ENCODE data around the gene AFDN. TPM values are rescaled to one million over a fixed set of nuclear protein-coding genes. Genes with fewer than 3 reads are reported as not detected.

The AFDN gene
- total and polyA plus RNA-seq, 2 experiments from 2014 or later = 130 to 198 TPM

- 96% methylated on average over 3 of the region's 3 CpGs for WGBS (ENCODE audit: low lambda C conversion rate, missing lambda C conversion rate)
- H3K9me2 ChIP-seq (replicated peaks; ENCODE audit: insufficient read depth) = no peaks in the 10 kb centered on the region
- TF ChIP-seq EZH2 (IDR thresholded peaks at IDR 0.05; ENCODE audit: borderline replicate concordance) (no peak), EZH2phosphoT487 (IDR thresholded peaks at IDR 0.05; ENCODE audit: low read depth, severe bottlenecking, unreplicated experiment) (no peak), CTCF (IDR thresholded peaks at IDR 0.05; ENCODE audit: poor library complexity) (no peak)
- no peak overlapping the region for H2AFZ ChIP-seq
- no peaks in the 10 kb centered on the region for H4K20me1 ChIP-seq (ENCODE audit: insufficient read depth, poor library complexity, severe bottlenecking)
- no peak for DNase-seq (ENCODE audit: low spot score)
- no peak overlapping the region for H3K4me3 ChIP-seq
- H3K4me2 ChIP-seq = no peak overlapping the region
- H3K27me3 ChIP-seq = no peaks in the 10 kb centered on the region
- peaks cover 16% of the 10 kb centered on the region for H3K4me1 ChIP-seq (ENCODE audit: insufficient read depth)
- no peaks in the 10 kb centered on the region for H3K9me3 ChIP-seq (ENCODE audit: low read depth)
- no peak overlapping the region for H3K27ac ChIP-seq
- H3K36me3 ChIP-seq (replicated peaks; ENCODE audit: insufficient read depth, low read depth) = peaks cover 3% of the 10 kb centered on the region
- H3K79me2 ChIP-seq = peaks cover 16% of the 10 kb centered on the region
These were observed 101.4 kb downstream of the AFDN start for GRCh38 chr6:167928111-167928510.

GRCh38 chr6:167930295-167930694 is 103.6 kb downstream of the AFDN start:
- Histone ChIP-seq H3K9me3 (ENCODE audit: low read depth) (no peaks in the 10 kb centered on the region), H3K79me2 (peaks cover 16% of the 10 kb centered on the region), H3K4me3 (no peak overlapping the region), H3K36me3 (replicated peaks; ENCODE audit: insufficient read depth, low read depth) (peaks cover 3% of the 10 kb centered on the region), H3K4me2 (no peak overlapping the region), H3K27ac (peak overlapping the region; percentile 30), H2AFZ (no peak overlapping the region), H3K9me2 (replicated peaks; ENCODE audit: insufficient read depth) (no peaks in the 10 kb centered on the region), H4K20me1 (ENCODE audit: insufficient read depth, poor library complexity, severe bottlenecking) (no peaks in the 10 kb centered on the region), H3K4me1 (ENCODE audit: insufficient read depth) (peaks cover 28% of the 10 kb centered on the region), H3K27me3 (no peaks in the 10 kb centered on the region)
- 85% methylated on average over 3 of the region's 3 CpGs for WGBS (ENCODE audit: low lambda C conversion rate, missing lambda C conversion rate)
- DNase-seq (ENCODE audit: low spot score) = no peak
- TF ChIP-seq EZH2 (IDR thresholded peaks at IDR 0.05; ENCODE audit: borderline replicate concordance) (no peak), CTCF (IDR thresholded peaks at IDR 0.05; ENCODE audit: poor library complexity) (no peak), EZH2phosphoT487 (IDR thresholded peaks at IDR 0.05; ENCODE audit: low read depth, severe bottlenecking, unreplicated experiment) (no peak)

GRCh38 chr6:167932468-167933276 is 106.0 kb downstream of the AFDN start:
- H4K20me1 ChIP-seq (ENCODE audit: insufficient read depth, poor library complexity, severe bottlenecking) = no peaks in the 10 kb centered on the region
- H3K27ac ChIP-seq = peak overlapping the region; percentile 83
- H3K27me3 ChIP-seq = no peaks in the 10 kb centered on the region
- peaks cover 30% of the 10 kb centered on the region for H3K79me2 ChIP-seq
- no peak overlapping the region for H2AFZ ChIP-seq
- peak; percentile 56 for DNase-seq (ENCODE audit: low spot score)
- peaks cover 28% of the 10 kb centered on the region for H3K4me1 ChIP-seq (ENCODE audit: insufficient read depth)
- TF ChIP-seq EZH2phosphoT487 (IDR thresholded peaks at IDR 0.05; ENCODE audit: low read depth, severe bottlenecking, unreplicated experiment) (no peak), CTCF (IDR thresholded peaks at IDR 0.05; ENCODE audit: poor library complexity) (no peak), EZH2 (IDR thresholded peaks at IDR 0.05; ENCODE audit: borderline replicate concordance) (no peak)
- H3K36me3 ChIP-seq (replicated peaks; ENCODE audit: insufficient read depth, low read depth) = no peaks in the 10 kb centered on the region
- H3K9me3 ChIP-seq (ENCODE audit: low read depth) = no peaks in the 10 kb centered on the region
- H3K9me2 ChIP-seq (replicated peaks; ENCODE audit: insufficient read depth) = no peaks in the 10 kb centered on the region
- H3K4me2 ChIP-seq = peak overlapping the region; percentile 53
- WGBS (ENCODE audit: low lambda C conversion rate, missing lambda C conversion rate) = 57% methylated on average over 12 of the region's 12 CpGs
- no peak overlapping the region for H3K4me3 ChIP-seq
